Measurements from ENCODE around the gene SNRPA.

GRCh38 chr19:40716031-40716481 is 34.9 kb upstream of the SNRPA start:
- TF ChIP-seq CEBPB (IDR thresholded peaks at IDR 0.05) (no peak), EP300 (IDR thresholded peaks at IDR 0.05; ENCODE audit: borderline replicate concordance) (no peak), NFIC (IDR thresholded peaks at IDR 0.05) (0 out of 2 replicates have a peak, but pooled peaks have one; percentile 33), YY1 (IDR thresholded peaks at IDR 0.05; ENCODE audit: low read depth) (no peak), CREB1 (IDR thresholded peaks at IDR 0.05; ENCODE audit: low read depth) (no peak), EGR1 (IDR thresholded peaks at IDR 0.05) (no peak), ZBTB7A (IDR thresholded peaks at IDR 0.05; ENCODE audit: low read depth) (no peak), TAF1 (IDR thresholded peaks at IDR 0.05; ENCODE audit: low read depth) (no peak), REST (IDR thresholded peaks at IDR 0.05; ENCODE audit: low read depth) (no peak)
- TF ChIP-seq, protein P1, sequence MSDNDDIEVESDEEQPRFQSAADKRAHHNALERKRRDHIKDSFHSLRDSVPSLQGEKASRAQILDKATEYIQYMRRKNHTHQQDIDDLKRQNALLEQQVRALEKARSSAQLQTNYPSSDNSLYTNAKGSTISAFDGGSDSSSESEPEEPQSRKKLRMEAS (IDR thresholded peaks at IDR 0.05) = no peak
- TF ChIP-seq, protein P2, sequence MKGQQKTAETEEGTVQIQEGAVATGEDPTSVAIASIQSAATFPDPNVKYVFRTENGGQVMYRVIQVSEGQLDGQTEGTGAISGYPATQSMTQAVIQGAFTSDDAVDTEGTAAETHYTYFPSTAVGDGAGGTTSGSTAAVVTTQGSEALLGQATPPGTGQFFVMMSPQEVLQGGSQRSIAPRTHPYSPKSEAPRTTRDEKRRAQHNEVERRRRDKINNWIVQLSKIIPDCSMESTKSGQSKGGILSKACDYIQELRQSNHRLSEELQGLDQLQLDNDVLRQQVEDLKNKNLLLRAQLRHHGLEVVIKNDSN (IDR thresholded peaks at IDR 0.05) = no peak

All from Ishikawa (cell line).